PFSK-1 (cell line): Measurements from ENCODE around the gene NTSR2.

Source experiments
- FOXP2 ChIP-seq: optimal IDR thresholded peaks from 2 replicates; pipeline ENCODE3; 2011; ENCODE audit warnings: borderline replicate concordance, control low read depth, inconsistent platforms; ENCODE audit not compliant: insufficient read depth; ENCODE audit errors: extremely low read length, extremely low read depth
- POLR2AphosphoS5 ChIP-seq: IDR thresholded peaks from 2 replicates; pipeline ENCODE4 v1.6.1; 2012; ENCODE audit warnings: low read depth, mild to moderate bottlenecking, control low read depth, low read length, moderate library complexity
- REST ChIP-seq, 2 experiments: IDR thresholded peaks; 2 replicates each; pipeline versions ENCODE4 v1.6.1 to v1.8.0; 2011 to 2012; ENCODE audit warnings: low read depth in 2 of 2, low read length in 2 of 2, control low read depth in 1 of 2, inconsistent platforms in 1 of 2, mild to moderate bottlenecking in 1 of 2, moderate library complexity in 1 of 2; ENCODE audit not compliant: insufficient read depth in 1 of 2
- SIN3A ChIP-seq: IDR thresholded peaks from 2 replicates; pipeline ENCODE4 v1.6.1; 2012; ENCODE audit warnings: mild to moderate bottlenecking, low read length, moderate library complexity, borderline replicate concordance; ENCODE audit not compliant: insufficient read depth
- TAF1 ChIP-seq: IDR thresholded peaks from 2 replicates; pipeline ENCODE4 v1.6.1; 2012; ENCODE audit warnings: low read length, control low read depth, borderline replicate concordance; ENCODE audit not compliant: insufficient read depth

NTSR2 gene

GRCh38 chr2:11656671-11657101, 13.3 kb downstream of the NTSR2 start:
- TF ChIP-seq FOXP2 = no peak

GRCh38 chr2:11656252-11656651, 13.7 kb downstream of the NTSR2 start:
- TF ChIP-seq POLR2AphosphoS5 = no peak
- no peak for TF ChIP-seq TAF1
- no peak for TF ChIP-seq FOXP2
- no peak for TF ChIP-seq SIN3A

- TF ChIP-seq TAF1 (no peak), POLR2AphosphoS5 (no peak), FOXP2 (no peak), SIN3A (no peak), REST (IDR thresholded peaks at IDR 0.05; ENCODE audit: insufficient read depth in 1 of 2, low read depth in 2 of 2, low read length in 2 of 2) (no peak)
These were observed 14.5 kb downstream of the NTSR2 start for GRCh38 chr2:11655495-11655894.

- no peak for TF ChIP-seq SIN3A
- no peak for TF ChIP-seq POLR2AphosphoS5
- no peak for TF ChIP-seq FOXP2
- no peak for TF ChIP-seq TAF1
- TF ChIP-seq REST (IDR thresholded peaks at IDR 0.05; ENCODE audit: insufficient read depth in 1 of 2, low read depth in 2 of 2, low read length in 2 of 2) = no peak
These were observed 17.4 kb downstream of the NTSR2 start for GRCh38 chr2:11652553-11652952.

- TF ChIP-seq FOXP2 (no peak), POLR2AphosphoS5 (no peak), REST (IDR thresholded peaks at IDR 0.05; ENCODE audit: insufficient read depth in 1 of 2, low read depth in 2 of 2, low read length in 2 of 2) (no peak), SIN3A (no peak), TAF1 (no peak)
These were observed 18.0 kb downstream of the NTSR2 start for GRCh38 chr2:11651856-11652548.

- no peak for TF ChIP-seq POLR2AphosphoS5
- TF ChIP-seq REST (IDR thresholded peaks at IDR 0.05; ENCODE audit: insufficient read depth in 1 of 2, low read depth in 2 of 2, low read length in 2 of 2) = no peak
- TF ChIP-seq TAF1 = no peak
- no peak for TF ChIP-seq FOXP2
- TF ChIP-seq SIN3A = no peak
These were observed 20.9 kb downstream of the NTSR2 start for GRCh38 chr2:11649093-11649492.
